ENCODE measurements around the gene IER5L. TPM values are rescaled to one million over a fixed set of nuclear protein-coding genes. Genes with fewer than 3 reads are reported as not detected.
"Not testable (repeated sequence)": the region's sequence is repeated elsewhere in the genome, so short reads cannot be mapped to it uniquely, and the experiment has no call there.

The IER5L gene
- total RNA-seq, 8 experiments from 2014 or later, result 2.1 to 24.8 (median 13.9) TPM

- 27 to 100% (median 47%) methylated on average over 1 to 13 of the region's 21 CpGs; no CpG with 5 or more reads in 2 of the 10 experiments for WGBS, 10 experiments
- Histone ChIP-seq H3K4me3 (no peak overlapping the region), H3K4me1 (replicated peaks in 1 of 2) (peaks cover 47 to 51% of the 10 kb centered on the region in 2 donors), H3K27ac (no peak overlapping the region)
- peak in 3 of 8 experiments; percentile 5 to 10 (median 10) for ATAC-seq (replicated peaks in 6 of 8)
- in situ Hi-C loops (cut with MboI; ENCODE audit: low pct_unique_long_range_greater_than_20kb in 2 of 9, low sequenced_read_pairs in 9 of 9, unreplicated experiment in 9 of 9), result loop anchor here (10.0 to 25.0 kb wide), 5 partner anchors 349 to 649 kb away; partner anchors contain the start of gene C9orf50 (in 5 of the 9)
These were observed 39.4 kb downstream of the IER5L start for GRCh38 chr9:129138476-129139232.

- no peak overlapping the region for H3K27ac ChIP-seq
- H3K4me1 ChIP-seq (replicated peaks in 1 of 2), result peaks cover 41 to 46% of the 10 kb centered on the region in 2 donors
- no peak overlapping the region for H3K4me3 ChIP-seq
- in situ Hi-C loops (cut with MboI; ENCODE audit: low pct_unique_long_range_greater_than_20kb in 2 of 9, low sequenced_read_pairs in 9 of 9, unreplicated experiment in 9 of 9), result loop anchor here (10.0 to 25.0 kb wide), 5 partner anchors 349 to 649 kb away; partner anchors contain the start of gene C9orf50 (in 5 of the 9)
- 27 to 83% (median 65%) methylated on average over 1 to 3 of the region's 9 CpGs; no CpG with 5 or more reads in 6 of the 10 experiments for WGBS, 10 experiments
- ATAC-seq (replicated peaks in 6 of 8), result no peak
These were observed 40.0 kb downstream of the IER5L start for GRCh38 chr9:129138144-129138462.

GRCh38 chr9:129137292-129138143 lies 40.5 kb downstream of the IER5L start:
- in situ Hi-C loops (cut with MboI; ENCODE audit: low pct_unique_long_range_greater_than_20kb in 2 of 9, low sequenced_read_pairs in 9 of 9, unreplicated experiment in 9 of 9), result loop anchor here (10.0 to 25.0 kb wide), 5 partner anchors 350 to 650 kb away; partner anchors contain the start of gene C9orf50 (in 5 of the 9)
- Histone ChIP-seq H3K27ac (no peak overlapping the region), H3K4me1 (replicated peaks in 1 of 2) (peaks cover 35 to 40% of the 10 kb centered on the region in 2 donors), H3K4me3 (no peak overlapping the region)
- ATAC-seq (replicated peaks in 6 of 8), result no peak
- WGBS, 10 experiments, result 80 to 100% (median 98%) methylated on average over 1 to 5 of the region's 19 CpGs; no CpG with 5 or more reads in 4 of the 10 experiments

- H3K27ac ChIP-seq, result peak overlapping the region; percentile 57
- ATAC-seq (replicated peaks in 6 of 8), result peak in 1 of 8 experiments; percentile 4
- WGBS, 10 experiments, result 37 to 100% (median 56%) methylated on average over 1 to 9 of the region's 16 CpGs; no CpG with 5 or more reads in 4 of the 10 experiments
- peaks cover 26 to 30% of the 10 kb centered on the region in 2 donors for H3K4me1 ChIP-seq (replicated peaks in 1 of 2)
- in situ Hi-C loops (cut with MboI; ENCODE audit: low pct_unique_long_range_greater_than_20kb in 2 of 9, low sequenced_read_pairs in 9 of 9, unreplicated experiment in 9 of 9), result loop anchor here (10.0 to 25.0 kb wide), 5 partner anchors 351 to 651 kb away; partner anchors contain the start of gene C9orf50 (in 5 of the 9)
- H3K4me3 ChIP-seq, result no peak overlapping the region
These were observed 41.5 kb downstream of the IER5L start for GRCh38 chr9:129136446-129137035.

GRCh38 chr9:129135476-129135875 lies 42.6 kb downstream of the IER5L start:
- no peak overlapping the region for H3K27ac ChIP-seq
- in situ Hi-C loops (cut with MboI; ENCODE audit: low pct_unique_long_range_greater_than_20kb in 2 of 9, low sequenced_read_pairs in 9 of 9, unreplicated experiment in 9 of 9), result loop anchor here (10.0 to 25.0 kb wide), 5 partner anchors 352 to 652 kb away; partner anchors contain the start of gene C9orf50 (in 5 of the 9)
- 80 to 100% (median 100%) methylated on average over 1 to 3 of the region's 6 CpGs; no CpG with 5 or more reads in 5 of the 10 experiments for WGBS, 10 experiments
- peaks cover 17 to 20% of the 10 kb centered on the region in 2 donors for H3K4me1 ChIP-seq (replicated peaks in 1 of 2)
- no peak for ATAC-seq (replicated peaks in 6 of 8)
- H3K4me3 ChIP-seq, result no peak overlapping the region

- peak in 3 of 8 experiments; percentile 13 to 53 (median 45) for ATAC-seq (replicated peaks in 6 of 8)
- in situ Hi-C loops (cut with MboI; ENCODE audit: low pct_unique_long_range_greater_than_20kb in 2 of 9, low sequenced_read_pairs in 9 of 9, unreplicated experiment in 9 of 9), result loop anchor here (10.0 to 25.0 kb wide), 5 partner anchors 354 to 654 kb away; partner anchors contain the start of gene C9orf50 (in 5 of the 9)
- WGBS, 10 experiments, result 20 to 100% (median 60%) methylated on average over 1 to 4 of the region's 4 CpGs; no CpG with 5 or more reads in 6 of the 10 experiments
These were observed 45.0 kb downstream of the IER5L start for GRCh38 chr9:129133082-129133481.

GRCh38 chr9:129131300-129132145 lies 46.5 kb downstream of the IER5L start:
- WGBS, 10 experiments, result 0 to 81% (median 40%) methylated on average over 1 to 9 of the region's 13 CpGs; no CpG with 5 or more reads in 1 of the 10 experiments
- peak; percentile 31 to 98 (median 54) for ATAC-seq (replicated peaks in 6 of 8)
- peaks cover 10 to 11% of the 10 kb centered on the region in 2 donors for H3K4me1 ChIP-seq (replicated peaks in 1 of 2)
- H3K4me3 ChIP-seq, result no peak overlapping the region
- H3K27ac ChIP-seq, result no peak overlapping the region
- in situ Hi-C loops (cut with MboI; ENCODE audit: low pct_unique_long_range_greater_than_20kb in 2 of 9, low sequenced_read_pairs in 9 of 9, unreplicated experiment in 9 of 9), result loop anchor here (10.0 to 25.0 kb wide), 5 partner anchors 356 to 656 kb away; partner anchors contain the start of gene C9orf50 (in 5 of the 9)

More at GRCh38 chr9:129133082-129133481, 45.0 kb downstream of the IER5L start:
- Histone ChIP-seq H3K4me1 (replicated peaks in 1 of 2) (peaks cover 6 to 9% of the 10 kb centered on the region in 2 donors), H3K4me3 (no peak overlapping the region), H3K27ac (no peak overlapping the region)

- in situ Hi-C loops (cut with MboI; ENCODE audit: low pct_unique_long_range_greater_than_20kb in 2 of 9, low sequenced_read_pairs in 9 of 9, unreplicated experiment in 9 of 9), result loop anchor here (10.0 to 25.0 kb wide), 5 partner anchors 357 to 657 kb away; partner anchors contain the start of gene C9orf50 (in 5 of the 9)
- ATAC-seq (replicated peaks in 6 of 8), result no peak
These were observed 47.3 kb downstream of the IER5L start for GRCh38 chr9:129130791-129131190.

GRCh38 chr9:129130271-129130670 lies 47.8 kb downstream of the IER5L start:
- H3K4me3 ChIP-seq; H3K27ac ChIP-seq; ATAC-seq (replicated peaks in 6 of 8): not testable (repeated sequence)
- in situ Hi-C loops (cut with MboI; ENCODE audit: low pct_unique_long_range_greater_than_20kb in 2 of 9, low sequenced_read_pairs in 9 of 9, unreplicated experiment in 9 of 9), result loop anchor here (10.0 to 25.0 kb wide), 5 partner anchors 357 to 657 kb away; partner anchors contain the start of gene C9orf50 (in 5 of the 9)
- WGBS, 10 experiments, result 58 to 100% (median 92%) methylated on average over 1 to 4 of the region's 7 CpGs; no CpG with 5 or more reads in 1 of the 10 experiments
- H3K4me1 ChIP-seq (replicated peaks in 1 of 2), result peaks cover 12% of the 10 kb centered on the region in 2 donors

More at GRCh38 chr9:129130791-129131190, 47.3 kb downstream of the IER5L start:
- H3K27ac ChIP-seq, result no peak overlapping the region
- H3K4me1 ChIP-seq (replicated peaks in 1 of 2), result peaks cover 12% of the 10 kb centered on the region in 2 donors
- 59 to 100% (median 81%) methylated on average over 1 to 3 of the region's 3 CpGs for WGBS, 10 experiments
- H3K4me3 ChIP-seq, result no peak overlapping the region

GRCh38 chr9:129128689-129129088 lies 49.4 kb downstream of the IER5L start:
- ATAC-seq (replicated peaks in 6 of 8), result no peak
- in situ Hi-C loops (cut with MboI; ENCODE audit: low pct_unique_long_range_greater_than_20kb in 2 of 9, low sequenced_read_pairs in 9 of 9, unreplicated experiment in 9 of 9), result loop anchor here in 7 of 9 experiments (25.0 kb wide), 3 partner anchors 359 to 659 kb away; partner anchors contain the start of gene C9orf50 (in 5 of the 7)
- no peak overlapping the region for H3K4me3 ChIP-seq
- H3K27ac ChIP-seq, result no peak overlapping the region
- peaks cover 12% of the 10 kb centered on the region in 2 donors for H3K4me1 ChIP-seq (replicated peaks in 1 of 2)
- WGBS, 10 experiments, result 88 to 100% (median 100%) methylated on average over 1 to 5 of the region's 5 CpGs; no CpG with 5 or more reads in 2 of the 10 experiments

Data from motor neuron (in vitro differentiated cells).